Activated CD4-positive, alpha-beta T cell treated with anti-CD3 and anti-CD28 coated beads for 48 hours (primary cell): ENCODE data around the gene GFI1B.
"Not testable (repeated sequence)": the region's sequence is repeated elsewhere in the genome, so short reads cannot be mapped to it uniquely, and the experiment has no call there.

Experiments used
- DNase-seq: peaks from one replicate; pipeline ENCODE4 v3.0.0-alpha.2; 2020

The GFI1B gene

GRCh38 chr9:132991351-132992300 is 13.1 kb downstream of the GFI1B start:
- DNase-seq, result no peak

- no peak for DNase-seq
Observed at GRCh38 chr9:132993511-132993939, 15.0 kb downstream of the GFI1B start.

GRCh38 chr9:132994410-132995120 is 16.1 kb downstream of the GFI1B start:
- peak; percentile 14 for DNase-seq

GRCh38 chr9:132995121-132995420 is 16.6 kb downstream of the GFI1B start:
- DNase-seq, result no peak

- DNase-seq, result no peak
Observed at GRCh38 chr9:132995879-132996278, 17.4 kb downstream of the GFI1B start.

GRCh38 chr9:132996526-132996925 is 18.0 kb downstream of the GFI1B start:
- no peak for DNase-seq

- DNase-seq, result no peak
Observed at GRCh38 chr9:132997591-132997990, 19.1 kb downstream of the GFI1B start.

- DNase-seq, result not testable (repeated sequence)
Observed at GRCh38 chr9:132998221-132998620, 19.7 kb downstream of the GFI1B start.

GRCh38 chr9:132998831-132999635 is 20.5 kb downstream of the GFI1B start:
- no peak for DNase-seq

- no peak for DNase-seq
Observed at GRCh38 chr9:133002147-133003070, 23.9 kb downstream of the GFI1B start.

- DNase-seq, result no peak
Observed at GRCh38 chr9:133003071-133003461, 24.6 kb downstream of the GFI1B start.

GRCh38 chr9:133003671-133004090 is 25.2 kb downstream of the GFI1B start:
- no peak for DNase-seq

GRCh38 chr9:133004091-133004998 is 25.9 kb downstream of the GFI1B start:
- DNase-seq, result no peak

- no peak for DNase-seq
Observed at GRCh38 chr9:133004999-133005760, 26.7 kb downstream of the GFI1B start.

GRCh38 chr9:133005957-133006356 is 27.5 kb downstream of the GFI1B start:
- no peak for DNase-seq

GRCh38 chr9:133006731-133007352 is 28.3 kb downstream of the GFI1B start:
- no peak for DNase-seq

GRCh38 chr9:133008406-133008805 is 29.9 kb downstream of the GFI1B start:
- DNase-seq, result no peak

GRCh38 chr9:133008824-133009223 is 30.3 kb downstream of the GFI1B start:
- DNase-seq, result no peak

- no peak for DNase-seq
Observed at GRCh38 chr9:133009906-133010582, 31.6 kb downstream of the GFI1B start.
